Loucy (cell line): Measurements from ENCODE around the gene MTARC1.

ENCODE experiments used
- CTCF ChIP-seq: fragments of 200-600 bp; sonication (generic); conservative IDR thresholded peaks from 2 replicates; pipeline ENCODE4 v1.5.1; 2014; ENCODE audit warnings: mild to moderate bottlenecking, antibody characterized with exemption, low read length
- EZH2phosphoT487 ChIP-seq: fragments of 200-600 bp; IDR thresholded peaks from 2 replicates; pipeline ENCODE4 v1.6.1; 2018; ENCODE audit warnings: antibody characterized with exemption, mild to moderate bottlenecking, moderate library complexity, borderline replicate concordance

DNA sequence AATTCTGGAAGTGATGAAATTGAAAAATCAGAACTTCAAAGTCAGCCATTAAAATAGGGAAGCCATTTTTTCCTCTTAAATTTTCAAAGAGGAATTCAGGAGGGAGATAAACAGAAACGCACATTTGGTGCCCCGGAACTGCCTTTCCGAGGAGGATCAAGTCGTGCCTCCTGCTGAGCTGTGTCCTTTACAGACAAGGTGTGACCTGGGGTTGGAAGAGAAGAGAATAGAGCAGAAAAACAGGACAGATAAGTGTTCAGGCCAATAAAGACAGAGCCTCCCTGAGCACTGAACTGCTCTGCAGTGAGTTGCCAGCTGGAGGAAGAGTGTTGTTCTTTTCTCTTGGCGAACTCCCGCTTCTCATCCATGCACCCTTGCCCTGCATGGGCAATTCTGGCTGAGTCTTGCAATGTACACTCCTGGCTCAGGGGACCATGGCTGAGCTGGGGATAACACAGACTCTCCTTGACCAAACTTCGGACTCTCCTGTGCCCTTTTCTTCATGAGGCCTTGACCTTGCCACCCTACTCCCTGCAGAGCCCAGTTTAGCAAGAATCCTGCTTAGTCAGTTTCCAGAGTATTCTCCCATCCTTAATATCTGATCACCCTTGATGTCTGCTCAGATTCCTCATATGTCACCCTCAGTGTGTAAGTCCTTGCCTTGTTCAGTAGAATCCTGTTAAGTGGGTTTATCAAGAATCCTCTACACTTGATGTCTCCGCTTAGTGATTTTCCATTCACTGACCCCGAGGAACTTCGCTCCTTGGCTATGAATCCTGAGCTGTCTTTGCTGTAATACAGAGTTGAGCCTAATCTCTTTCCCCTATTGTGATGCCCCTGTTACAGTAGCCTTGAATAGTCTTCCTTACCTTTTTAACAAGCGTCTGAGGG is 1.3 kb upstream of the MTARC1 start:
- TF ChIP-seq CTCF (no peak), EZH2phosphoT487 (no peak)
